IgD-negative memory B cell (primary cell): ENCODE measurements around the gene LCN10. TPM values are rescaled to one million over a fixed set of nuclear protein-coding genes. Genes with fewer than 3 reads are reported as not detected.

Experiments
- H3K27ac Mint-ChIP-seq, 3 donors: one replicate each; pipeline ENCODE4 v1.8.0; 2020 to 2022; ENCODE audit warnings: mild to moderate bottlenecking in 3 of 3, mixed read lengths in 3 of 3, moderate library complexity in 1 of 3
- H3K27me3 Mint-ChIP-seq: one replicate; pipeline ENCODE4 v1.8.0; 2021; ENCODE audit warnings: mixed read lengths
- H3K36me3 Mint-ChIP-seq: one replicate; pipeline ENCODE4 v1.8.0; 2020; ENCODE audit warnings: mild to moderate bottlenecking, mixed read lengths
- H3K4me1 Mint-ChIP-seq, 3 donors: one replicate each; pipeline ENCODE4 v1.8.0; 2020 to 2022; ENCODE audit warnings: mixed read lengths in 3 of 3, mild to moderate bottlenecking in 1 of 3
- H3K4me3 Mint-ChIP-seq, 4 donors: one replicate each; pipeline ENCODE4 v1.8.0; 2020 to 2022; ENCODE audit warnings: mild to moderate bottlenecking in 4 of 4, mixed read lengths in 4 of 4, moderate library complexity in 3 of 4
- H3K9me3 Mint-ChIP-seq, 3 donors: one replicate each; pipeline ENCODE4 v1.8.0; 2020 to 2021; ENCODE audit warnings: mixed read lengths in 3 of 3, mild to moderate bottlenecking in 1 of 3
- polyA plus RNA-seq: library from polyadenylated mRNA; unstranded; fragments of 300-500 nt; fragmentation: Illumina TruSeq; gene quantifications from one replicate; pipeline ENCODE4 v1.2.3, GENCODE V29; 2021

Gene LCN10
- polyA plus RNA-seq, 1 donor from 2014 or later: 68.0 TPM

- peaks cover 0 to 17% (median 16%) of the 10 kb centered on the region in 3 donors for H3K4me1 Mint-ChIP-seq
- H3K27ac Mint-ChIP-seq: peak overlapping the region in 2 of 3 donors; percentile 79 to 86
- H3K36me3 Mint-ChIP-seq: peaks cover 2% of the 10 kb centered on the region
- no peaks in the 10 kb centered on the region for H3K9me3 Mint-ChIP-seq
- H3K27me3 Mint-ChIP-seq: no peaks in the 10 kb centered on the region
- H3K4me3 Mint-ChIP-seq: peak overlapping the region; percentile 84 to 96 (median 92)
Observed at GRCh38 chr9:136741883-136742571, 713 bp downstream of the LCN10 start.

GRCh38 chr9:136740971-136741882, 1.5 kb downstream of the LCN10 start:
- Mint-ChIP-seq H3K36me3 (peaks cover 2% of the 10 kb centered on the region), H3K9me3 (no peaks in the 10 kb centered on the region), H3K27ac (peak overlapping the region in 2 of 3 donors; percentile 79 to 86), H3K4me1 (peaks cover 0 to 13% (median 13%) of the 10 kb centered on the region in 3 donors), H3K27me3 (no peaks in the 10 kb centered on the region), H3K4me3 (peak overlapping the region; percentile 84 to 96 (median 92))

- peak overlapping the region in 2 of 3 donors; percentile 74 to 86 for H3K27ac Mint-ChIP-seq
- no peaks in the 10 kb centered on the region for H3K27me3 Mint-ChIP-seq
- peaks cover 0 to 13% (median 11%) of the 10 kb centered on the region in 3 donors for H3K4me1 Mint-ChIP-seq
- H3K4me3 Mint-ChIP-seq: peak overlapping the region; percentile 84 to 96 (median 86)
- no peaks in the 10 kb centered on the region for H3K9me3 Mint-ChIP-seq
- H3K36me3 Mint-ChIP-seq: peaks cover 2% of the 10 kb centered on the region
Observed at GRCh38 chr9:136740491-136740890, 2.2 kb downstream of the LCN10 start.

- H3K9me3 Mint-ChIP-seq: no peaks in the 10 kb centered on the region
- H3K4me3 Mint-ChIP-seq: peak overlapping the region; percentile 84 to 96 (median 86)
- H3K27ac Mint-ChIP-seq: peak overlapping the region in 1 of 3 donors; percentile 74
- H3K27me3 Mint-ChIP-seq: no peaks in the 10 kb centered on the region
- H3K36me3 Mint-ChIP-seq: peaks cover 2% of the 10 kb centered on the region
- peaks cover 0 to 13% (median 11%) of the 10 kb centered on the region in 3 donors for H3K4me1 Mint-ChIP-seq
Observed at GRCh38 chr9:136740069-136740468, 2.7 kb downstream of the LCN10 start.

GRCh38 chr9:136739509-136739908, 3.2 kb downstream of the LCN10 start:
- no peaks in the 10 kb centered on the region for H3K27me3 Mint-ChIP-seq
- H3K9me3 Mint-ChIP-seq: no peaks in the 10 kb centered on the region
- peak overlapping the region in 1 of 4 donors; percentile 48 for H3K4me3 Mint-ChIP-seq
- H3K36me3 Mint-ChIP-seq: peaks cover 2% of the 10 kb centered on the region
- no peak overlapping the region for H3K27ac Mint-ChIP-seq
- peaks cover 0 to 13% (median 11%) of the 10 kb centered on the region in 3 donors for H3K4me1 Mint-ChIP-seq

GRCh38 chr9:136738960-136739359, 3.8 kb downstream of the LCN10 start:
- Mint-ChIP-seq H3K36me3 (peaks cover 2% of the 10 kb centered on the region), H3K9me3 (no peaks in the 10 kb centered on the region), H3K4me3 (peak overlapping the region in 1 of 4 donors; percentile 48), H3K27ac (no peak overlapping the region), H3K27me3 (no peaks in the 10 kb centered on the region), H3K4me1 (peaks cover 0 to 12% (median 11%) of the 10 kb centered on the region in 3 donors)

- H3K27me3 Mint-ChIP-seq: no peaks in the 10 kb centered on the region
- peaks cover 4% of the 10 kb centered on the region for H3K36me3 Mint-ChIP-seq
- H3K4me1 Mint-ChIP-seq: peaks cover 0 to 11% (median 2%) of the 10 kb centered on the region in 3 donors
- H3K9me3 Mint-ChIP-seq: no peaks in the 10 kb centered on the region
- peak overlapping the region in 2 of 3 donors; percentile 51 to 74 for H3K27ac Mint-ChIP-seq
- peak overlapping the region in 1 of 4 donors; percentile 38 for H3K4me3 Mint-ChIP-seq
Observed at GRCh38 chr9:136735812-136736480, 6.8 kb downstream of the LCN10 start.

GRCh38 chr9:136734837-136735496, 7.8 kb downstream of the LCN10 start:
- Mint-ChIP-seq H3K27me3 (no peaks in the 10 kb centered on the region), H3K27ac (peak overlapping the region in 1 of 3 donors; percentile 14), H3K4me1 (peaks cover 0 to 9% (median 0%) of the 10 kb centered on the region in 3 donors), H3K4me3 (peak overlapping the region in 1 of 4 donors; percentile 58), H3K9me3 (no peaks in the 10 kb centered on the region), H3K36me3 (peaks cover 4% of the 10 kb centered on the region)

- H3K27ac Mint-ChIP-seq: peak overlapping the region in 1 of 3 donors; percentile 75
- H3K4me3 Mint-ChIP-seq: peak overlapping the region in 1 of 4 donors; percentile 58
- no peaks in the 10 kb centered on the region for H3K27me3 Mint-ChIP-seq
- H3K4me1 Mint-ChIP-seq: peaks cover 0 to 7% (median 2%) of the 10 kb centered on the region in 3 donors
- H3K36me3 Mint-ChIP-seq: peaks cover 4% of the 10 kb centered on the region
- H3K9me3 Mint-ChIP-seq: no peaks in the 10 kb centered on the region
Observed at GRCh38 chr9:136733611-136734010, 9.1 kb downstream of the LCN10 start.

- Mint-ChIP-seq H3K27me3 (no peaks in the 10 kb centered on the region), H3K9me3 (no peaks in the 10 kb centered on the region), H3K27ac (peak overlapping the region in 1 of 3 donors; percentile 75), H3K4me1 (peaks cover 1 to 2% (median 1%) of the 10 kb centered on the region in 3 donors), H3K36me3 (peaks cover 1% of the 10 kb centered on the region), H3K4me3 (peak overlapping the region in 1 of 4 donors; percentile 53)
Observed at GRCh38 chr9:136732444-136733178, 10.1 kb downstream of the LCN10 start.

- H3K4me3 Mint-ChIP-seq: peak overlapping the region; percentile 46 to 87 (median 76)
- H3K27ac Mint-ChIP-seq: peak overlapping the region; percentile 16 to 97 (median 71)
- no peaks in the 10 kb centered on the region for H3K27me3 Mint-ChIP-seq
- H3K9me3 Mint-ChIP-seq: no peaks in the 10 kb centered on the region
- peaks cover 4% of the 10 kb centered on the region for H3K36me3 Mint-ChIP-seq
- peaks cover 10 to 15% (median 12%) of the 10 kb centered on the region in 3 donors for H3K4me1 Mint-ChIP-seq
Observed at GRCh38 chr9:136729926-136730325, 12.8 kb downstream of the LCN10 start.

GRCh38 chr9:136729144-136729543, 13.6 kb downstream of the LCN10 start:
- Mint-ChIP-seq H3K36me3 (peaks cover 4% of the 10 kb centered on the region), H3K4me3 (peak overlapping the region; percentile 65 to 87 (median 76)), H3K9me3 (no peaks in the 10 kb centered on the region), H3K27ac (peak overlapping the region in 2 of 3 donors; percentile 73 to 97), H3K27me3 (no peaks in the 10 kb centered on the region), H3K4me1 (peaks cover 10 to 16% (median 16%) of the 10 kb centered on the region in 3 donors)

- H3K27ac Mint-ChIP-seq: peak overlapping the region in 1 of 3 donors; percentile 97
- H3K4me3 Mint-ChIP-seq: peak overlapping the region in 3 of 4 donors; percentile 65 to 87 (median 74)
- no peaks in the 10 kb centered on the region for H3K27me3 Mint-ChIP-seq
- H3K36me3 Mint-ChIP-seq: peaks cover 4% of the 10 kb centered on the region
- no peaks in the 10 kb centered on the region for H3K9me3 Mint-ChIP-seq
- peaks cover 12 to 17% (median 17%) of the 10 kb centered on the region in 3 donors for H3K4me1 Mint-ChIP-seq
Observed at GRCh38 chr9:136728548-136729123, 14.1 kb downstream of the LCN10 start.
